Memory B cell (primary cell): ENCODE results near the gene RMDN3.

Experiments
- ATAC-seq: fragments of 150-1000 bp; cut with Tn5 transposase; 2 replicates; pipeline ENCODE4 v1.10.0; 2021; ENCODE audit warnings: low read depth, mild to moderate bottlenecking, moderate library complexity
- DNase-seq, 2 donors: peaks; one replicate each; pipeline ENCODE4 v3.0.0; 2022; ENCODE audit warnings: low spot score in 2 of 2
- H3K27ac Mint-ChIP-seq: one replicate; pipeline ENCODE4 v1.8.0; 2022; ENCODE audit warnings: mild to moderate bottlenecking, moderate library complexity, mixed read lengths
- H3K27me3 Mint-ChIP-seq: one replicate; pipeline ENCODE4 v1.8.0; 2022; ENCODE audit warnings: mixed read lengths
- H3K36me3 Mint-ChIP-seq: one replicate; pipeline ENCODE4 v1.8.0; 2022; ENCODE audit warnings: mild to moderate bottlenecking, mixed read lengths
- H3K4me1 Mint-ChIP-seq: one replicate; pipeline ENCODE4 v1.8.0; 2022; ENCODE audit warnings: mixed read lengths
- H3K4me3 Mint-ChIP-seq: one replicate; pipeline ENCODE4 v1.8.0; 2022; ENCODE audit warnings: mild to moderate bottlenecking, moderate library complexity, mixed read lengths
- H3K9me3 Mint-ChIP-seq: one replicate; pipeline ENCODE4 v1.8.0; 2022; ENCODE audit warnings: mixed read lengths

RMDN3 gene, protein sequence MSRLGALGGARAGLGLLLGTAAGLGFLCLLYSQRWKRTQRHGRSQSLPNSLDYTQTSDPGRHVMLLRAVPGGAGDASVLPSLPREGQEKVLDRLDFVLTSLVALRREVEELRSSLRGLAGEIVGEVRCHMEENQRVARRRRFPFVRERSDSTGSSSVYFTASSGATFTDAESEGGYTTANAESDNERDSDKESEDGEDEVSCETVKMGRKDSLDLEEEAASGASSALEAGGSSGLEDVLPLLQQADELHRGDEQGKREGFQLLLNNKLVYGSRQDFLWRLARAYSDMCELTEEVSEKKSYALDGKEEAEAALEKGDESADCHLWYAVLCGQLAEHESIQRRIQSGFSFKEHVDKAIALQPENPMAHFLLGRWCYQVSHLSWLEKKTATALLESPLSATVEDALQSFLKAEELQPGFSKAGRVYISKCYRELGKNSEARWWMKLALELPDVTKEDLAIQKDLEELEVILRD

GRCh38 chr15:40754883-40755811 is at the start of gene RMDN3:
Gene RMDN3 (minus strand): TSS chr15:40755254. CDS start chr15:40754783, 471 bp downstream.
- H3K36me3 Mint-ChIP-seq = peaks cover 10% of the 10 kb centered on the region
- no peaks in the 10 kb centered on the region for H3K27me3 Mint-ChIP-seq
- H3K4me1 Mint-ChIP-seq = peaks cover 3% of the 10 kb centered on the region
- peak; percentile 89 to 90 for DNase-seq
- H3K4me3 Mint-ChIP-seq = peak within 1 kb of the TSS; percentile 93
- peak; percentile 94 for ATAC-seq
- H3K27ac Mint-ChIP-seq = peak within 1 kb of the TSS; percentile 90
- no peaks in the 10 kb centered on the region for H3K9me3 Mint-ChIP-seq

DNA sequence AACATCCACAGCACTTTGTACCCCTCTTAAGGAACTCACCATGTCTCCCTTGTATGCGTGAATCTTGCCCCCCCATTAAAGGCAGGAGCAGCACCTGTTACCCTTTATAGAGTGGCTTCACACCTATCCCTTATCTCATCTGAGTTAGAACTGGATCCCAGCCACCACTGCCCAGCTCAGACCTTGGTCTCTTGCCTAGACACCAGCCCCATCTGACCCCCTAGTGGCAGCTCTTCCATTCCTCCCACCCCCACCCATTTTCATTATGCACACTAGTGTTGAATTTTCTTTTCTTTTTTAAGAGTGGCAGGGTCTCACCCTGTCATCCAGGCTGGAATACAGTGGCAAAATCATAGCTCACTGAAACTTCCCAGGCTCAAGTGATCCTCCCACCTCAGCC is 48.6 kb upstream of the RMDN3 start:
- H3K36me3 Mint-ChIP-seq = peaks cover 7% of the 10 kb centered on the region
- ATAC-seq = no peak

GRCh38 chr15:40803076-40803475 is 48.0 kb upstream of the RMDN3 start:
- H3K27ac Mint-ChIP-seq = no peak overlapping the region
- peaks cover 11% of the 10 kb centered on the region for H3K36me3 Mint-ChIP-seq
- no peaks in the 10 kb centered on the region for H3K27me3 Mint-ChIP-seq
- peaks cover 19% of the 10 kb centered on the region for H3K4me1 Mint-ChIP-seq
- no peak for DNase-seq
- no peaks in the 10 kb centered on the region for H3K9me3 Mint-ChIP-seq
- no peak overlapping the region for H3K4me3 Mint-ChIP-seq
- no peak for ATAC-seq

More for the DNA sequence above, 48.6 kb upstream of the RMDN3 start:
- no peak overlapping the region for H3K27ac Mint-ChIP-seq
- H3K27me3 Mint-ChIP-seq = no peaks in the 10 kb centered on the region
- H3K9me3 Mint-ChIP-seq = no peaks in the 10 kb centered on the region
- no peak overlapping the region for H3K4me3 Mint-ChIP-seq
- peaks cover 18% of the 10 kb centered on the region for H3K4me1 Mint-ChIP-seq
- no peak for DNase-seq

- H3K36me3 Mint-ChIP-seq = peaks cover 12% of the 10 kb centered on the region
- DNase-seq = no peak
- H3K27ac Mint-ChIP-seq = no peak overlapping the region
- H3K27me3 Mint-ChIP-seq = no peaks in the 10 kb centered on the region
- no peak for ATAC-seq
- no peak overlapping the region for H3K4me3 Mint-ChIP-seq
- peaks cover 18% of the 10 kb centered on the region for H3K4me1 Mint-ChIP-seq
- H3K9me3 Mint-ChIP-seq = no peaks in the 10 kb centered on the region
These were observed 44.5 kb upstream of the RMDN3 start for GRCh38 chr15:40799523-40799922.

DNA sequence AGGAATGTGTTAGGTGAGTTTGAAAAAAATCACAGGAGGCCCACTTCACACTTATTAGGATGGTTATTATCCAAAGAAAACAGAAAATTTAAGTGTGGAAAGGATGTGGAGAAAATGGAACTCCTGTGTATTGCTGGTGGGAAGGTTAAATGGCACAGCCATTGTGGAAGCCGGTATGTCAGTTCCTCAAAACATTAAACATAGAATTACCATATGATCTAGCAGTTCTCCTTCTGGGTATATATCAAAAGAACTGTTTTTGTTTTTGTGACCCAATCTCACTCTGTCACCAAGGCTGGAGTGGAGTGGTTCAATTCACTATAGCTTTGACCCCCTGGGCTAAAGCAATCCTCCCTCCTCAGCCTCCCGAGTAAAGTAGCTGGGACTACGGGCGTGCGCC is 41.5 kb upstream of the RMDN3 start:
- DNase-seq = no peak

DNA sequence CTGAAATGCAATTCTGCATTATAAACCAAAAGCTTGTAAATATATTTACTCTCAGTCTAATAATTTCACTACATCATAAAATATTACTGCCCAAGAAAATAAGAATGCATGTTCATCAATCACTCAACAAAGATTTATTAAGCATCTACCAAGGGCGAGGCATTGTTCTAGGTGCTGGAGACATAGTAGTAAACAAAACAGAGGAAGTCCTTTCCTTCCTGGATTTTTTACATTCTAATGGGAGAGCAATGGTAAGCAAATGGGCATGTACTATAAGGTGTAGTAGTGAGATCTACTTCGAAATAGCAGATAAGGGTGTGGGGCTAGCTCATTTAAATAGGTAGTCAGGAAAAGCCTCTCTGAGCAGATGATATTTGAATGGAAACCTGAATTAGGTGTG is 41.0 kb upstream of the RMDN3 start:
- Mint-ChIP-seq H3K27me3 (no peaks in the 10 kb centered on the region), H3K4me1 (peaks cover 11% of the 10 kb centered on the region), H3K9me3 (no peaks in the 10 kb centered on the region), H3K27ac (no peak overlapping the region), H3K36me3 (peaks cover 12% of the 10 kb centered on the region), H3K4me3 (no peak overlapping the region)
- ATAC-seq (no peak), DNase-seq (no peak)

More for the DNA sequence above, 41.5 kb upstream of the RMDN3 start:
- no peaks in the 10 kb centered on the region for H3K9me3 Mint-ChIP-seq
- no peak overlapping the region for H3K27ac Mint-ChIP-seq
- no peak overlapping the region for H3K4me3 Mint-ChIP-seq
- H3K4me1 Mint-ChIP-seq = peaks cover 12% of the 10 kb centered on the region
- no peaks in the 10 kb centered on the region for H3K27me3 Mint-ChIP-seq
- no peak for ATAC-seq
- peaks cover 14% of the 10 kb centered on the region for H3K36me3 Mint-ChIP-seq

DNA sequence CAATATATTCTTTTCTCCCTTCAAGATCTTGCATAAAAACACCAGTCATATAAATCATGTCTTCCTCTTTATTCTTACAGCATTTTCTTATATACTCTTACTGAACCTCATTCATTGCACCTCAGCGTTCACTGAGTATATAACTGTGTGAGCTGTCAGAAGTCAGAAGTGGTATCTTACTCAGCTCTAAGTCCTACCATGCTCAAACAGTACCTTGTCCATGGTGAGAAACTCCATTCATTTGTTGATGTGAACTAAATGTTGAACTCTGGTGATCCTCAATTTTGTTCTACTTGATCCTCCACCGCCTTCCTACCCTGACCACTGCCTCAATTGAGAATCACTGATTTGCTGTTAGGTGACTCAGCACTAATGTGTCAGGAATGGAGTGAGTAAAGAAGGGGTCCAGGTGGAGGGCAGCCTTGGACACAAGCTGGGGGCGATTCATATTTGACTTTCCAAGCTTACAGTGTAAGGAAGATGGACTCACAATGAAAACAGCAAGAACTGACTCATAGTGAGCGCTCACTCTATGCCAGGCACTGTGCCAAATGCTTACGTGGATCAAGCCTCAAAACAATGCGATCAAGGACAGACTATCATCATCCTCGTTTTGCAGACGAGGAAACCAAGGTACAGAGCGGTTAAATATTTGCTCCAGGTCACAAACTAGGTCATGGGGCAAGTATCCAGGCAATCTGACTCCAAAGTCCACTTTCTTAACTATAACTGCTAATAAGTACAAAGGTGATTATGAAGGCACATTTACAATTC is 38.3 kb upstream of the RMDN3 start:
- no peak overlapping the region for H3K4me3 Mint-ChIP-seq
- ATAC-seq = no peak
- DNase-seq = no peak
- H3K4me1 Mint-ChIP-seq = peaks cover 14% of the 10 kb centered on the region
- H3K36me3 Mint-ChIP-seq = peaks cover 10% of the 10 kb centered on the region
- no peak overlapping the region for H3K27ac Mint-ChIP-seq
- H3K9me3 Mint-ChIP-seq = no peaks in the 10 kb centered on the region
- H3K27me3 Mint-ChIP-seq = no peaks in the 10 kb centered on the region

DNA sequence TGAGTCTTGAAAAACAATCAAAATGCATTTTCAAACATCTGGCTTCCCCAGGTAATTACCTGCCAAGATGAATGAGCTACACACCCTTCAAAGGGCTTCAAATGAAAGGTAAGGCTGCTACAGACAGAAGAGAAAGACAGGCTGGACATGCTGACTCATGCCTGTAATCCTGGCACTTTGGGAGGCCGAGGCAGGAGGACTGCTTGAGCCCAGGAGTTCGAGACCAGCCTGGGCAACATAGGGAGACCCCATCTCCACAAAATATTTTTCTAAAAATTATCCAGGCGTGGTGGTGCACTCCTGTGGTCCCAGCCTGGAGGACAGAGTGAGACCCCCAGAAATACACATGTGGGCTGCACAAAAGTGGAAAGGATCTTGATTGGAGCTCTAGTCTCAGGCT is 37.3 kb upstream of the RMDN3 start:
- Mint-ChIP-seq H3K4me1 (peaks cover 9% of the 10 kb centered on the region), H3K36me3 (peaks cover 6% of the 10 kb centered on the region), H3K27me3 (no peaks in the 10 kb centered on the region), H3K4me3 (no peak overlapping the region), H3K9me3 (no peaks in the 10 kb centered on the region), H3K27ac (no peak overlapping the region)
- no peak for ATAC-seq
- no peak for DNase-seq

- ATAC-seq = no peak
- no peak overlapping the region for H3K27ac Mint-ChIP-seq
- peaks cover 6% of the 10 kb centered on the region for H3K4me1 Mint-ChIP-seq
These were observed 35.7 kb upstream of the RMDN3 start for GRCh38 chr15:40790718-40791117.

DNA sequence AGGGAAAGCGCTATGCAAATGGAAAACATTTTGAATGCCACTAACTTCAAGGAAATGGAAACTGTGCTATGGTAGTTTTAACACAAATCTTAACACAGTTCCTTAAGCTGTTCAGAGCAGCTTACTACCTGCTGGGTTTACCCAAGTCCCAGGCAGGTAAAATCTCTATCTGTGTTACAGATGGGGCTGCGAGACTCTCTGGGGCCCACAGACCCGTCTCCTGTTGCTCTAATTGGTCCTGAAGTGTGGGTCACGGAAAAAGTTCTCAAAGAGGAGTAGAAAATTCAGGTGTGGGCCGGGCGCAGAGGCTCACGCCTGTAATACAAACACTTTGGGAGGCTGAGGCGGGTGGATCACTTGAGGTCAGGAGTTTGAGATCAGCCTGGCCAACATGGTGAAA is 34.9 kb upstream of the RMDN3 start:
- no peak overlapping the region for H3K27ac Mint-ChIP-seq
- ATAC-seq (no peak), DNase-seq (no peak)
- no peaks in the 10 kb centered on the region for H3K27me3 Mint-ChIP-seq
- no peak overlapping the region for H3K4me3 Mint-ChIP-seq
- peaks cover 6% of the 10 kb centered on the region for H3K36me3 Mint-ChIP-seq
- no peaks in the 10 kb centered on the region for H3K9me3 Mint-ChIP-seq
- peaks cover 6% of the 10 kb centered on the region for H3K4me1 Mint-ChIP-seq

More at GRCh38 chr15:40790718-40791117, 35.7 kb upstream of the RMDN3 start:
- DNase-seq = no peak
- peaks cover 6% of the 10 kb centered on the region for H3K36me3 Mint-ChIP-seq
- H3K27me3 Mint-ChIP-seq = no peaks in the 10 kb centered on the region
- H3K9me3 Mint-ChIP-seq = no peaks in the 10 kb centered on the region
- no peak overlapping the region for H3K4me3 Mint-ChIP-seq

DNA sequence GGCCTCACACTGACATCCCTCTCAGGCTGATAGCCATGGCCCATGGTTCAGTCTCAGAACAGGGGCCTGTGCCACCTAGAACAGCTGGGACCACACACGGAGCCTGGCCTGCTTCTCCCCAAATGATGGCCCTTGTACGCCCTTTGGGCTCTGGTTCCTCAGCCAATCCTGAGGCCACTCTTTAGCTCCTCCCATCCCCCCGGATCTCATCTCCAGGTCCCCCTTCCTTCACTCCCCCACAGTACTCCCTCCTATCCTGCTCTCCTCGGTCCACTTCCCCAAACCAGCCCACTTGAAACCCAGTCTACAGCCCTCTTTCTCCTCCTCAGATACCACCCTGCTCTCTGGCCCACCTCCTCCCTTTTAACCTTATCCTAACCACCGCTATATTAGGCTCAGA is 34.1 kb upstream of the RMDN3 start:
- peaks cover 6% of the 10 kb centered on the region for H3K4me1 Mint-ChIP-seq
- ATAC-seq (no peak), DNase-seq (no peak)
- no peaks in the 10 kb centered on the region for H3K9me3 Mint-ChIP-seq
- H3K36me3 Mint-ChIP-seq = peaks cover 6% of the 10 kb centered on the region
- peak overlapping the region; percentile 8 for H3K27ac Mint-ChIP-seq
- no peaks in the 10 kb centered on the region for H3K27me3 Mint-ChIP-seq
- no peak overlapping the region for H3K4me3 Mint-ChIP-seq

DNA sequence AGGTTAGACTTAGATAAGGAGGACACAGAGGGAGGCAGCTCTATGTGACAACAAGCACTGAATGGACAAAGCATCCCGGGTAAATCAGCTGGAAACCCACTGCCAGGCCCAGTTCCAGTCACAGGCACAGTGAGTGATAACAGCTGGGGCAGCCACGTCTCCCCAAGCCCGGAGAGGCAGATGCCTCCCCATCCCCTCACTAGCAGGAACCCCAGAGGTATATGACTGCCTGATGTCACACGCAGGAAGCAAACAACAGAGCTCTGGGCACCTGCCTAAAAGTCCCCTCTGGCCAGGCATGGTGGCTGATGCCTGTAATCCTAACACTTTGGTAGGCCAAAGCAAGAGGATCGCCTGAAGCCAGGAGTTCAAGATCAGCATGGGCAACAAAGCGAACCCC is 32.9 kb upstream of the RMDN3 start:
- Mint-ChIP-seq H3K36me3 (peaks cover 2% of the 10 kb centered on the region), H3K27me3 (no peaks in the 10 kb centered on the region), H3K4me3 (no peak overlapping the region), H3K27ac (no peak overlapping the region), H3K9me3 (no peaks in the 10 kb centered on the region), H3K4me1 (peaks cover 6% of the 10 kb centered on the region)
- ATAC-seq = no peak
- no peak for DNase-seq

DNA sequence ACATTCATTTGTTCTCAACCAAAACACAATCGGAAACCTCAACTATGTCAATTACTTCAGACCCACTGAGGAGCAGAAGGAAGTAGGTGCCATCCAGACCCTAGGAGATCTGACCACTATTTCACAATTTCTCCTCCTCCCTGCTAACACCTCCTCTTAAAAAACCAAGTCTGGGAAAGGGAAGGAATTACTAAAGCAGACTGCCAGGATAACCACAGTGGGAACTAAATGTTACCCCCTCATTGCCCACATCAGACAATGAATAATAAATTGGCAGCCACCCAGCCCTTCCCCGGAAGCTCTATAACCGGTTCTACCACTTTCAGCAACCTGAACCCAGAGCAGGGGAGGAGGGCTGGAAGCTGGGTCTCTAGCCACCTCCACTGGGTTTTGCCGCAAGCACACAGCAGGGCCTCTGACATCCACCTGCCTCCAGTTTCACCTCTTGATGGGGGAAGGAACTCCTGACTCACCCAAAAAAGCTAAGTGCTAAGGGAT is 32.3 kb upstream of the RMDN3 start:
- Mint-ChIP-seq H3K27me3 (no peaks in the 10 kb centered on the region), H3K27ac (peak overlapping the region; percentile 38), H3K4me1 (peaks cover 7% of the 10 kb centered on the region), H3K36me3 (peaks cover 1% of the 10 kb centered on the region), H3K4me3 (no peak overlapping the region), H3K9me3 (no peaks in the 10 kb centered on the region)
- ATAC-seq (no peak), DNase-seq (no peak)
